Pons (tissue), 1 donor: ENCODE data around the gene DCDC2.
"Not testable (repeated sequence)": the region's sequence is repeated elsewhere in the genome, so short reads cannot be mapped to it uniquely, and the experiment has no call there.

Experiments used
- DNase-seq: peaks from one replicate; pipeline ENCODE4 v3.0.0-alpha.2; 2016; ENCODE audit warnings: low spot score

DCDC2 gene

DNA sequence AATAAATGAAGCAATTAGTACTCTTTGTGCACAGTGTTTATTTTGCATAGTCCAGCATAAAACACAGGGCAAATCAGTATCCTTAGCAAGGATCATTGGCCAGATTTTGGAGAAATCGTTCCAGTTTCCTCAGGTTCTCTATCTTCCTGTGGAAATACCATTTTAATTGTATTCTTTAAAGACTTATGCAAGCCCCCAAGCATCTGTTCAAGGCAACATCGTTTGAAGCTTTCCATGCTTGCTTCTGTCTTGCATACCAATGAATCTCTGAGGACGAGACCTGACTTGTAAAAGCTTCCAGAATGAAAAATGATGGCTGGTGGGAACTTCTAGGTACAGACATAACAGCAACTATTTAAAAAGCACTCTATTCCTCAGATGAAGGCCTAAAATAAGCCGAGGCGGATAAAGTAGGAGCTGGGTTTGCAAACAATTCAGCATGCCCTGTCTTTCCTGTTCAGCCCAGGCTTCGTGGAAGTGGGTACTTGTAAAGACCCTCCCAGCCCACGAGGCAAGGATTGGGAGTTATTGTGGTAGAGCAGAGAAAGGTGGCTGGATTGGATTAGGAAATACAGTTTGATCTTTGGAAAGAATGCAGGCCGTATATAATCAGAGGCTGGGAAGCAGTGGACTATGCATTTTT, 210.2 kb downstream of the DCDC2 start:
- DNase-seq: no peak

DNA sequence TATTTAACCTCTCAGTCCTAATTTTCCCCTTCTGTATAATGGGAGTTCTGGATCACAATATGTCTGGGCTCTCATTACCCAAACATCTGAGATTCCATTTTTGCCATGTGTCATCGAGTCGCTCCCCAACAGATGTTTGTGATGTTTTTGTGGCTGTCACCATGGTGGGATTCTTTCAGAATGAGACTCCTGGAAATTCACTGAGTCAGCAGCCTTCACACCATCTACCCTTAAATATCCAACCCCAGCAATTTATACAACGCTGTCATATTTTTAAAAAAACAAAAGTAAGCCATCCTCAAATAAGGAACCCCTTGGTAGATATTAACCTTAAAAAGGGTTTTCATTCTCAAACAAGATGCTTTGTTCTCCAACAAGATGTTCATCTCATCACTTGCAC, 211.0 kb downstream of the DCDC2 start:
- DNase-seq: no peak

DNA sequence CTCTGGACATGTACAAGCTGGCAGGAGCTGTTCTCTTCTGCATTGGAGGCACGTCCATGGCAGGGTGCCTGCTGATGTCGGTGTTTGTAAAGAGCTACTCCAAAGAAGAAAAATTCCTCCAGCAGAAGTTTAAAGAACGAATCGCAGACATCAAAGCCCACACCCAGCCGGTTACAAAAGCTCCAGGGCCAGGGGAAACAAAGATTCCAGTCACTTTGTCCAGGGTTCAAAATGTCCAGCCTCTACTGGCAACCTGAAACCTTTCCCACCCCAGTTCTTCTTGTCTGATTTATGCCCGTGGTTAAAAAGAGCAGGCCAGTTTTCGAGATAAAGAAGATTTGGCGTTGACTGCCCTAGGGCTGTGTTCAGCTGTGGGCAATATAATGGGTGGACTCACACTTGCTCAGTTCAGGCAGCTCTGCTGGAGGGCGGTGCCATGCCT, 212.1 kb downstream of the DCDC2 start:
- no peak for DNase-seq

DNA sequence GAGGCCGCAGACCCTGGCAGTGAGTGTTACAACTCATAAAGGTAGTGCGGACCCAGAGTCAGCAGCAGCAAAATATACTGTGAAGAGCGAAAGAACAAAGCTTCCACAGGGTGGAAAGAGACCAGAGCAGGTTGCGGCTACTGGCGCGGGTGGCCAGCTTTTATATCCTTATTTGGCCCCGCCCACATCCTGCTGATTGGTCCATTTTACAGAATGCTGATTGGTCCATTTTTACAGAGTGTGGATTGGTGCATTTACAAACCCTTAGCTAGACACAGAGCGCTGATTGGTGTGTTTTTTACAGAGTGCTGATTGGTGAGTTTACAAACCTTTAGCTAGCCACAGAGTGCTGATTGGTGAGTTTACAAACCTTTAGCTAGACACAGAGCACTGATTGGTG, 215.1 kb downstream of the DCDC2 start:
- DNase-seq: not testable (repeated sequence)

DNA sequence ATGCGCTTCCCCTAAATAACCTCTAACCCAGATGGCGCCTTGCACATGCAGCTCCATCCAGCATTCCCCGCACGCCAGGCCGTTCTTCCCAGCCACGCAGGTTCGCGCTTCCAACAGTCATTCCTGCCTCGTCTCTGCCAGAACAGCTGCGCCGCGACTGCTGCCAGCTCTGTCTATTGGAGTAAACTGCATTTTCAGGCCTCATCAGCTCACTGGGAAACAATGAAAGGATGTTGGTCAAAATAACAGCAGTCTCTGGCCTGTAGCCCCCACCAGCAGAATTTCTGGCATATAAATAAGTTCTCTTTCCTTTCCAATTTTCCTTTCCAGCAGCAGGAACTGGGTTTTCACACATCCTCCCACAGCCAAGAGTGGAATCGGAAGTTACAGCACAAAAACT, 217.3 kb downstream of the DCDC2 start:
- DNase-seq: peak; percentile 37

DNA sequence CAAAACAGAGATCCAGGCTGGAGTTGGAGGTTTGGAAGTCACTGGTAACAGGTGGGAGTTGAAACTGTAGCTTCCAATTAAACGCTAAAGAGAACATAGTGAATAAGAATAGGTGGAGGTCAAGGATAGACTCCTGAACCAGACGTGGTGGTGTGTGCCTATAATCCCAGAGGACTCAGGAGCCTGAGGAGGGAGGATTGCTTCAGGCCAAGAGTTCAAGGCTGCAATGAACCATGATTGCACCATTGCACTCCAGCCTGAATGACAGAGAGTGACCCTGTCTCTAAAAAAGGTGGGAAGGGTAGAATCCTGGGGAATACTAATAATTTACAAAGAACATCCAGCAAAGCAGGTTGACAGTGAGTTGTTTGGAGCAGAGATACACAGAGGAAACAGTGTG, 218.2 kb downstream of the DCDC2 start:
- no peak for DNase-seq

GRCh38 chr6:24139080-24139479, 218.8 kb downstream of the DCDC2 start:
- no peak for DNase-seq

DNA sequence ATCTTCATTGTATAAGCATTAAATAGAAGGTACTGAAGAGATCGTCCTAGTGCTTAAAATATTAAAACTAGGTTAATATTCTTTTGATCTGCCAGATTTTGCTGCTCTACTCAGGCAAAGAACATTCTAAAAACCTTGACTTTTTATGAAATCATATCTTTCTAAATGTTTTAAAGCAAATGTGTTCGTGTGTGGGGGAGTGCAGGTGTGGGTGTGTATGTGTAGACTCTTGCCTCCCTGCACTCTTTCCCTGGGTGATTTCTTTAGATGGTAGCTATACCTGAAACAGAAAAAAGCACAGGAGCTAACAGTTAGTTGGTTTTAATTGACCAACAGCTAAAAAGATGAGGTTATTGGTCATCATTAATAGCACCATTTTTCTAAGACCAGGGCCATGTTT, 226.1 kb downstream of the DCDC2 start:
- DNase-seq: no peak

DNA sequence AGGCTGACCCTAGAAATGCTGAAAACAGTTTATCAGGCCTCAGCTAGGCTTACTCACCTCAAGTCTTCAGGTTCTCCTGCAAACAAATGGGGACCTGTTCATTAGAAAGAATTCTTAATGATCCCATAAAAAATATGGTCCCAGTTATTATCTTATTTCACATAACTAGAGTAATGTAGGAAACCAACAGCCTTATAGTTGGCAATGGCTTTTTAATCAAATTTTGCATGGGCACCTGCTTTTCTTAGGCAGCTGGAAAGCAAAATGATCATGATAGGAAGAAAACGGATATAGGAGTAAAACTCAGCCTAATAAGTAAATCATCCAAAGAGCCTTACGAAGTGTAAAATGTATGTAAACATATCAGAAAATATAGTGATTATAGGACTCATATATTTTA, 230.5 kb downstream of the DCDC2 start:
- no peak for DNase-seq

DNA sequence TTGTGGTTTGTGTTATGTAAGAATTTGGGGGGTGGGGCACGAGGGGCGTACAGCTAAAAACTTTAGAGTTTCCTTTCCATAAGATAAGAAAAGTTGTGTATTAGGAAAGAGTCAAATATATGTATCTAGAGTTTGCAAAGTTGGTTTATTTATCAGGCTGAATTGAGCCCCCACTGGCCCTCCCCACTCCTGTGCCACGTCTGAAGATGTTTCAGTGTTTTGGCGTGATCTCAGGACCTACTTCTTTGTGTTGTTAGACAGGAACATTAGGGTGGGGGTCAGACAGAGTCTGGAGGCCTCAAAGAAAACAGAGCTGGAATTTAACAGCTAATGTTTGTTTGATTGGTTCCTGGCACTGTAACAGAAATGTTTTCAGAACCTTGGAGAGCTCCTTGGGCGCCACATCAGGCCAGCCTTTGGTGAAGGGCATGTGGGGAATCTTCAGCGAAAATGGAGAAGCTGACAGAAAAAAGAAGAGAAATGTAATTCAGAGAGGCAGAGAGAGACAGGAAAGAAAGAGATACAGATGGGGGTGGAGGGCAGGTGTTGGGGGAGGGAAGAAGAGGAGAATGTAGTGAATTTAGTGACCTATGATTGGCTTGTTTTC, 231.2 kb downstream of the DCDC2 start:
- peak; percentile 63 for DNase-seq

- no peak for DNase-seq
Observed at GRCh38 chr6:24125980-24126379, 231.9 kb downstream of the DCDC2 start, which contains the start of gene NRSN1. Gene NRSN1, plus strand, starts transcription at chr6:24126215. Its CDS starts 8,113 bp downstream, at chr6:24134328.

DNA sequence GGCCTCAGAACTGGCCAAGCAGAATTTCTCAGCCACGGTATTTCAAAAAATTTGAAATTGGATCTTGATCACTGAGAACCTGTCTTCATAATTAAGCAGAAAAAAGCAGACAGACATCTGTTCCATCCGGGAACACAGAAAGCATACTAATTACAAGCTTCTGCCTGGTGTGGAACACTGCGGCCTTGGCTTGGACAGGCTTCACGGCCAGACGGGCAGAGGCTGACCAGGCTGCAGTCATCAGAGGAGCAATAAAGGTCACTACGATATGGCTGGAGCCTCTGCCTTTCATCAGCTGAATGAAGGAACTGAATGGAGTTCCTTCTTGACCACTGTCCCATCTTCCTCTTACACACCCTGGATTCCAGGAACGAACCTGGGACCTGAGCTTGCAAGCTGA, 235.7 kb downstream of the DCDC2 start:
- no peak for DNase-seq
